ENCODE data around the gene KCNMA1.

- TF ChIP-seq, protein P1, sequence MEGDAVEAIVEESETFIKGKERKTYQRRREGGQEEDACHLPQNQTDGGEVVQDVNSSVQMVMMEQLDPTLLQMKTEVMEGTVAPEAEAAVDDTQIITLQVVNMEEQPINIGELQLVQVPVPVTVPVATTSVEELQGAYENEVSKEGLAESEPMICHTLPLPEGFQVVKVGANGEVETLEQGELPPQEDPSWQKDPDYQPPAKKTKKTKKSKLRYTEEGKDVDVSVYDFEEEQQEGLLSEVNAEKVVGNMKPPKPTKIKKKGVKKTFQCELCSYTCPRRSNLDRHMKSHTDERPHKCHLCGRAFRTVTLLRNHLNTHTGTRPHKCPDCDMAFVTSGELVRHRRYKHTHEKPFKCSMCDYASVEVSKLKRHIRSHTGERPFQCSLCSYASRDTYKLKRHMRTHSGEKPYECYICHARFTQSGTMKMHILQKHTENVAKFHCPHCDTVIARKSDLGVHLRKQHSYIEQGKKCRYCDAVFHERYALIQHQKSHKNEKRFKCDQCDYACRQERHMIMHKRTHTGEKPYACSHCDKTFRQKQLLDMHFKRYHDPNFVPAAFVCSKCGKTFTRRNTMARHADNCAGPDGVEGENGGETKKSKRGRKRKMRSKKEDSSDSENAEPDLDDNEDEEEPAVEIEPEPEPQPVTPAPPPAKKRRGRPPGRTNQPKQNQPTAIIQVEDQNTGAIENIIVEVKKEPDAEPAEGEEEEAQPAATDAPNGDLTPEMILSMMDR (IDR thresholded peaks at IDR 0.05): 0 out of 2 replicates have a peak, but pooled peaks have one; percentile 6
- TF ChIP-seq ZFX (IDR thresholded peaks at IDR 0.05; ENCODE audit: borderline replicate concordance): no peak
Observed at GRCh38 chr10:77315496-77316129, 322.0 kb downstream of the KCNMA1 start.

All from 22Rv1 (cell line).